Muscle of arm (tissue), 14 donors: Measurements from ENCODE around the gene SFN. TPM values are rescaled to one million over a fixed set of nuclear protein-coding genes. Genes with fewer than 3 reads are reported as not detected.
A peak's percentile ranks its signal among the peaks of the same experiment; 100 is the strongest.
"Not testable (repeated sequence)": the region's sequence is repeated elsewhere in the genome, so short reads cannot be mapped to it uniquely, and the experiment has no call there.

ENCODE experiments used
- DNase-seq: peaks from one replicate; pipeline ENCODE4 v3.0.0-alpha.2; 2013
- long read RNA-seq, 11 donors: transcript quantifications; one replicate each; lab custom pipeline, GENCODE V29; 2026
- polyA plus RNA-seq, 12 donors: library from polyadenylated mRNA; unstranded; fragments of 120-200 nt; gene quantifications; one replicate each; pipeline ENCODE4 v1.2.1, GENCODE V29; 2013; ENCODE audit not compliant: insufficient read length in 12 of 12

SFN gene
- 100 to 1,000 TPM in 1 of 12 donors, 10 to 100 TPM in 2, under 1 TPM in 5, not detected in 4; 0.15 to 110 (median 0.56) TPM for polyA plus RNA-seq
- long read RNA-seq, donor 1, transcript SFN-201 (1 exons, 1,320 nt), result major isoform, 36 of 36 reads
- long read RNA-seq, donor 1, partial matches to known transcripts, result 0 of 36 reads
- long read RNA-seq, donor 1, other reads (novel, unspliced or antisense), result 0 of 36 reads
- long read RNA-seq, donor 2, result 0 reads
- long read RNA-seq, donor 3, result 0 reads
- long read RNA-seq, donor 4, result 0 reads
- long read RNA-seq, donor 5, result 0 reads
- long read RNA-seq, donor 6, partial matches to known transcripts, result 0 of 1 reads
- long read RNA-seq, donor 6, other reads (novel, unspliced or antisense), result 0 of 1 reads
- long read RNA-seq, donor 7, transcript SFN-201 (1 exons, 1,320 nt), result major isoform, 13 of 13 reads
- long read RNA-seq, donor 7, partial matches to known transcripts, result 0 of 13 reads
- long read RNA-seq, donor 7, other reads (novel, unspliced or antisense), result 0 of 13 reads
- long read RNA-seq, donor 8, result 0 reads
- long read RNA-seq, donor 9, transcript SFN-201 (1 exons, 1,320 nt), result major isoform, 28 of 28 reads
- long read RNA-seq, donor 9, partial matches to known transcripts, result 0 of 28 reads
- long read RNA-seq, donor 9, other reads (novel, unspliced or antisense), result 0 of 28 reads
- long read RNA-seq, donor 10, result 0 reads
- long read RNA-seq, donor 11, result 0 reads

- no peak for DNase-seq
Measured at GRCh38 chr1:26862781-26863684, at the start of gene SFN. Gene SFN, plus strand, starts transcription at chr1:26863149. Its CDS starts 64 bp downstream, at chr1:26863213.

- no peak for DNase-seq
Measured at GRCh38 chr1:26814377-26814776, 48.6 kb upstream of the SFN start.

- no peak for DNase-seq
Measured at GRCh38 chr1:26814893-26815292, 48.1 kb upstream of the SFN start.

GRCh38 chr1:26820784-26821269 is 42.1 kb upstream of the SFN start:
- DNase-seq, result no peak

GRCh38 chr1:26822737-26823395 is 40.1 kb upstream of the SFN start:
- no peak for DNase-seq

GRCh38 chr1:26824731-26825130 is 38.2 kb upstream of the SFN start:
- DNase-seq, result no peak

- peak; percentile 62 for DNase-seq
Measured at GRCh38 chr1:26826261-26827105, 36.5 kb upstream of the SFN start, which contains the start of gene ZDHHC18. Gene ZDHHC18, plus strand, starts transcription at chr1:26826688. Its CDS starts 117 bp downstream, at chr1:26826805.

GRCh38 chr1:26827106-26827604 is 35.8 kb upstream of the SFN start:
- DNase-seq, result no peak

GRCh38 chr1:26827663-26828062 is 35.3 kb upstream of the SFN start:
- DNase-seq, result peak; percentile 12

- DNase-seq, result no peak
Measured at GRCh38 chr1:26828411-26828991, 34.4 kb upstream of the SFN start.

GRCh38 chr1:26829184-26829911 is 33.6 kb upstream of the SFN start:
- no peak for DNase-seq

GRCh38 chr1:26831059-26831458 is 31.9 kb upstream of the SFN start:
- DNase-seq, result no peak

GRCh38 chr1:26831546-26832248 is 31.3 kb upstream of the SFN start:
- no peak for DNase-seq

GRCh38 chr1:26832249-26832960 is 30.5 kb upstream of the SFN start:
- no peak for DNase-seq

GRCh38 chr1:26833432-26834405 is 29.2 kb upstream of the SFN start:
- DNase-seq, result no peak

GRCh38 chr1:26837665-26838064 is 25.3 kb upstream of the SFN start:
- DNase-seq, result not testable (repeated sequence)
